ENCODE measurements around the gene STAT4. TPM values are rescaled to one million over a fixed set of nuclear protein-coding genes. Genes with fewer than 3 reads are reported as not detected.

Gene STAT4
- total RNA-seq, 2 donors from 2014 or later, result 3.2 to 8.8 TPM

DNA sequence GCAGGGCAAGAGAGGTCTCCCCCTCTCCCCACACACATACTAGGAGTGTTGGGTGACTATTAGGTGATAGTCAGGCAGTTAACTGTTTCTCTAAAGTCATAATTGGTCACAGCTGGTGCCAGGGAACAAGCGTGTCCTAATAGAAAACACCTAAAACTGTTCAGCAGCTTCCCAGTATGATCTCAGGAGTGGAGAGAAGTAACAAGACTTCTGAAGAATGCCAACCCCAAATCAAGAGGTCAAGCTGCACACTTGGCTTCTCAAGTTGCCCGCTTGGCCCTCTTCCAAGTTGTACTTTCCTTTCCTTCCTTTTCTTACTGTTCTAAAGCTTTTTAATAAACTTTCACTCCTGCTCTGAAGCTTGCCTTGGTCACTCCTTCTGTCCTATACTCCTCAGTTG is 114.4 kb downstream of the STAT4 start:
- no peak for DNase-seq

GRCh38 chr2:191032588-191033429 is 118.0 kb downstream of the STAT4 start:
- Histone ChIP-seq H3K9me3 (ENCODE audit: control insufficient read depth, low read length) (no peaks in the 10 kb centered on the region), H3K9ac (ENCODE audit: extremely low read depth, low read length, poor library complexity, severe bottlenecking) (no peak overlapping the region), H3K4me1 (ENCODE audit: control insufficient read depth, insufficient read depth, low read length) (peaks cover 20% of the 10 kb centered on the region), H3K36me3 (ENCODE audit: control insufficient read depth, insufficient read depth, low read length) (no peaks in the 10 kb centered on the region), H3K27me3 (ENCODE audit: control insufficient read depth, insufficient read depth, low read length, poor library complexity, severe bottlenecking) (no peaks in the 10 kb centered on the region), H3K4me3 (ENCODE audit: low read length) (no peak overlapping the region), H3K27ac (ENCODE audit: low read depth, low read length) (no peak overlapping the region)
- Mint-ChIP-seq H3K27ac (peak overlapping the region; percentile 71), H3K9me3 (no peaks in the 10 kb centered on the region), H3K4me3 (no peak overlapping the region), H3K4me1 (peaks cover 39% of the 10 kb centered on the region), H3K36me3 (ENCODE audit: low read depth) (no peaks in the 10 kb centered on the region), H3K27me3 (ENCODE audit: insufficient read depth) (no peaks in the 10 kb centered on the region)
- no peak for TF ChIP-seq CTCF (conservative IDR thresholded peaks at IDR 0.05)
- no peak for DNase-seq
- 85 to 91% methylated on average over 6 to 8 of the region's 8 CpGs for WGBS, 2 experiments (ENCODE audit: insufficient coverage in 1 of 2, insufficient read length in 1 of 2)

More for the DNA sequence above, 114.4 kb downstream of the STAT4 start:
- 86 to 100% methylated on average over 2 of the region's 2 CpGs for WGBS, 2 experiments (ENCODE audit: insufficient coverage in 1 of 2, insufficient read length in 1 of 2)
- Histone ChIP-seq H3K9me3 (ENCODE audit: control insufficient read depth, low read length) (no peaks in the 10 kb centered on the region), H3K9ac (ENCODE audit: extremely low read depth, low read length, poor library complexity, severe bottlenecking) (no peak overlapping the region), H3K27ac (ENCODE audit: low read depth, low read length) (no peak overlapping the region), H3K4me3 (ENCODE audit: low read length) (no peak overlapping the region), H3K4me1 (ENCODE audit: control insufficient read depth, insufficient read depth, low read length) (peaks cover 19% of the 10 kb centered on the region), H3K36me3 (ENCODE audit: control insufficient read depth, insufficient read depth, low read length) (no peaks in the 10 kb centered on the region), H3K27me3 (ENCODE audit: control insufficient read depth, insufficient read depth, low read length, poor library complexity, severe bottlenecking) (no peaks in the 10 kb centered on the region)
- no peaks in the 10 kb centered on the region for H3K27me3 Mint-ChIP-seq (ENCODE audit: insufficient read depth)
- peaks cover 40% of the 10 kb centered on the region for H3K4me1 Mint-ChIP-seq
- no peak for TF ChIP-seq CTCF (conservative IDR thresholded peaks at IDR 0.05)
- H3K36me3 Mint-ChIP-seq (ENCODE audit: low read depth), result no peaks in the 10 kb centered on the region
- H3K27ac Mint-ChIP-seq, result no peak overlapping the region
- no peaks in the 10 kb centered on the region for H3K9me3 Mint-ChIP-seq
- no peak overlapping the region for H3K4me3 Mint-ChIP-seq

- 91 to 100% methylated on average over 2 of the region's 2 CpGs for WGBS, 2 experiments (ENCODE audit: insufficient coverage in 1 of 2, insufficient read length in 1 of 2)
These were observed 119.5 kb downstream of the STAT4 start for GRCh38 chr2:191031256-191031655.

More at GRCh38 chr2:191031256-191031655, 119.5 kb downstream of the STAT4 start:
- Mint-ChIP-seq H3K4me3 (no peak overlapping the region), H3K4me1 (peaks cover 39% of the 10 kb centered on the region), H3K36me3 (ENCODE audit: low read depth) (no peaks in the 10 kb centered on the region), H3K9me3 (no peaks in the 10 kb centered on the region), H3K27ac (no peak overlapping the region), H3K27me3 (ENCODE audit: insufficient read depth) (no peaks in the 10 kb centered on the region)
- Histone ChIP-seq H3K9ac (ENCODE audit: extremely low read depth, low read length, poor library complexity, severe bottlenecking) (no peak overlapping the region), H3K4me1 (ENCODE audit: control insufficient read depth, insufficient read depth, low read length) (peaks cover 20% of the 10 kb centered on the region), H3K27ac (ENCODE audit: low read depth, low read length) (no peak overlapping the region), H3K4me3 (ENCODE audit: low read length) (no peak overlapping the region), H3K36me3 (ENCODE audit: control insufficient read depth, insufficient read depth, low read length) (no peaks in the 10 kb centered on the region), H3K9me3 (ENCODE audit: control insufficient read depth, low read length) (no peaks in the 10 kb centered on the region), H3K27me3 (ENCODE audit: control insufficient read depth, insufficient read depth, low read length, poor library complexity, severe bottlenecking) (no peaks in the 10 kb centered on the region)
- no peak for TF ChIP-seq CTCF (conservative IDR thresholded peaks at IDR 0.05)
- DNase-seq, result no peak
